ENCODE measurements around the gene MACC1.
"Not testable (repeated sequence)": the region's sequence is repeated elsewhere in the genome, so short reads cannot be mapped to it uniquely, and the experiment has no call there.

MACC1 gene

GRCh38 chr7:20153999-20154398, 63.2 kb downstream of the MACC1 start:
- no peak for DNase-seq
- in situ Hi-C loops (cut with HindIII; ENCODE audit: low pct_ligation_motif_present, low pct_unique_long_range_greater_than_20kb, low sequenced_read_pairs), result no loop called here

- in situ Hi-C loops (cut with HindIII; ENCODE audit: low pct_ligation_motif_present, low pct_unique_long_range_greater_than_20kb, low sequenced_read_pairs), result no loop called here
- DNase-seq, result no peak
Measured at GRCh38 chr7:20153567-20153966, 63.6 kb downstream of the MACC1 start.

- DNase-seq, result no peak
- in situ Hi-C loops (cut with HindIII; ENCODE audit: low pct_ligation_motif_present, low pct_unique_long_range_greater_than_20kb, low sequenced_read_pairs), result no loop called here
Measured at GRCh38 chr7:20152511-20152910, 64.7 kb downstream of the MACC1 start.

GRCh38 chr7:20151708-20152456, 65.3 kb downstream of the MACC1 start:
- DNase-seq, result no peak
- in situ Hi-C loops (cut with HindIII; ENCODE audit: low pct_ligation_motif_present, low pct_unique_long_range_greater_than_20kb, low sequenced_read_pairs), result no loop called here

- DNase-seq, result no peak
- in situ Hi-C loops (cut with HindIII; ENCODE audit: low pct_ligation_motif_present, low pct_unique_long_range_greater_than_20kb, low sequenced_read_pairs), result no loop called here
Measured at GRCh38 chr7:20146451-20146850, 70.7 kb downstream of the MACC1 start.

GRCh38 chr7:20144801-20145200, 72.4 kb downstream of the MACC1 start:
- in situ Hi-C loops (cut with HindIII; ENCODE audit: low pct_ligation_motif_present, low pct_unique_long_range_greater_than_20kb, low sequenced_read_pairs), result no loop called here
- no peak for DNase-seq

- DNase-seq, result no peak
- in situ Hi-C loops (cut with HindIII; ENCODE audit: low pct_ligation_motif_present, low pct_unique_long_range_greater_than_20kb, low sequenced_read_pairs), result no loop called here
Measured at GRCh38 chr7:20141666-20142065, 75.5 kb downstream of the MACC1 start.

- DNase-seq, result no peak
- in situ Hi-C loops (cut with HindIII; ENCODE audit: low pct_ligation_motif_present, low pct_unique_long_range_greater_than_20kb, low sequenced_read_pairs), result no loop called here
Measured at GRCh38 chr7:20141002-20141345, 76.2 kb downstream of the MACC1 start.

- no peak for DNase-seq
- in situ Hi-C loops (cut with HindIII; ENCODE audit: low pct_ligation_motif_present, low pct_unique_long_range_greater_than_20kb, low sequenced_read_pairs), result no loop called here
Measured at GRCh38 chr7:20140291-20141001, 76.7 kb downstream of the MACC1 start.

- in situ Hi-C loops (cut with HindIII; ENCODE audit: low pct_ligation_motif_present, low pct_unique_long_range_greater_than_20kb, low sequenced_read_pairs), result no loop called here
- no peak for DNase-seq
Measured at GRCh38 chr7:20136647-20137046, 80.5 kb downstream of the MACC1 start.

- in situ Hi-C loops (cut with HindIII; ENCODE audit: low pct_ligation_motif_present, low pct_unique_long_range_greater_than_20kb, low sequenced_read_pairs), result no loop called here
- no peak for DNase-seq
Measured at GRCh38 chr7:20133803-20134202, 83.4 kb downstream of the MACC1 start.

GRCh38 chr7:20132585-20132984, 84.6 kb downstream of the MACC1 start:
- in situ Hi-C loops (cut with HindIII; ENCODE audit: low pct_ligation_motif_present, low pct_unique_long_range_greater_than_20kb, low sequenced_read_pairs), result no loop called here
- DNase-seq, result no peak

- no peak for DNase-seq
- in situ Hi-C loops (cut with HindIII; ENCODE audit: low pct_ligation_motif_present, low pct_unique_long_range_greater_than_20kb, low sequenced_read_pairs), result no loop called here
Measured at GRCh38 chr7:20131776-20132175, 85.4 kb downstream of the MACC1 start.

GRCh38 chr7:20129920-20130319, 87.3 kb downstream of the MACC1 start:
- in situ Hi-C loops (cut with HindIII; ENCODE audit: low pct_ligation_motif_present, low pct_unique_long_range_greater_than_20kb, low sequenced_read_pairs), result no loop called here

GRCh38 chr7:20128001-20128400, 89.2 kb downstream of the MACC1 start:
- DNase-seq, result no peak
- in situ Hi-C loops (cut with HindIII; ENCODE audit: low pct_ligation_motif_present, low pct_unique_long_range_greater_than_20kb, low sequenced_read_pairs), result no loop called here

More at GRCh38 chr7:20129920-20130319, 87.3 kb downstream of the MACC1 start:
- DNase-seq, result no peak

GRCh38 chr7:20126060-20126459, 91.1 kb downstream of the MACC1 start:
- in situ Hi-C loops (cut with HindIII; ENCODE audit: low pct_ligation_motif_present, low pct_unique_long_range_greater_than_20kb, low sequenced_read_pairs); DNase-seq: not testable (repeated sequence)

GRCh38 chr7:20124087-20124486, 93.1 kb downstream of the MACC1 start:
- DNase-seq; in situ Hi-C loops (cut with HindIII; ENCODE audit: low pct_ligation_motif_present, low pct_unique_long_range_greater_than_20kb, low sequenced_read_pairs): not testable (repeated sequence)

- DNase-seq; in situ Hi-C loops (cut with HindIII; ENCODE audit: low pct_ligation_motif_present, low pct_unique_long_range_greater_than_20kb, low sequenced_read_pairs): not testable (repeated sequence)
Measured at GRCh38 chr7:20122653-20123316, 94.4 kb downstream of the MACC1 start.

- in situ Hi-C loops (cut with HindIII; ENCODE audit: low pct_ligation_motif_present, low pct_unique_long_range_greater_than_20kb, low sequenced_read_pairs), result no loop called here
- no peak for DNase-seq
Measured at GRCh38 chr7:20122073-20122472, 95.1 kb downstream of the MACC1 start.

- in situ Hi-C loops (cut with HindIII; ENCODE audit: low pct_ligation_motif_present, low pct_unique_long_range_greater_than_20kb, low sequenced_read_pairs), result no loop called here
- DNase-seq, result no peak
Measured at GRCh38 chr7:20121404-20121803, 95.8 kb downstream of the MACC1 start.

Data from ACHN (cell line).